GM19035 (cell line): Measurements from ENCODE around the gene CAMTA2.

ENCODE experiments used
- ATAC-seq: cut with Tn5 transposase; IDR thresholded peaks from one replicate; pipeline ENCODE4 v1.9.1; 2021; ENCODE audit not compliant: unreplicated experiment

Gene CAMTA2

DNA sequence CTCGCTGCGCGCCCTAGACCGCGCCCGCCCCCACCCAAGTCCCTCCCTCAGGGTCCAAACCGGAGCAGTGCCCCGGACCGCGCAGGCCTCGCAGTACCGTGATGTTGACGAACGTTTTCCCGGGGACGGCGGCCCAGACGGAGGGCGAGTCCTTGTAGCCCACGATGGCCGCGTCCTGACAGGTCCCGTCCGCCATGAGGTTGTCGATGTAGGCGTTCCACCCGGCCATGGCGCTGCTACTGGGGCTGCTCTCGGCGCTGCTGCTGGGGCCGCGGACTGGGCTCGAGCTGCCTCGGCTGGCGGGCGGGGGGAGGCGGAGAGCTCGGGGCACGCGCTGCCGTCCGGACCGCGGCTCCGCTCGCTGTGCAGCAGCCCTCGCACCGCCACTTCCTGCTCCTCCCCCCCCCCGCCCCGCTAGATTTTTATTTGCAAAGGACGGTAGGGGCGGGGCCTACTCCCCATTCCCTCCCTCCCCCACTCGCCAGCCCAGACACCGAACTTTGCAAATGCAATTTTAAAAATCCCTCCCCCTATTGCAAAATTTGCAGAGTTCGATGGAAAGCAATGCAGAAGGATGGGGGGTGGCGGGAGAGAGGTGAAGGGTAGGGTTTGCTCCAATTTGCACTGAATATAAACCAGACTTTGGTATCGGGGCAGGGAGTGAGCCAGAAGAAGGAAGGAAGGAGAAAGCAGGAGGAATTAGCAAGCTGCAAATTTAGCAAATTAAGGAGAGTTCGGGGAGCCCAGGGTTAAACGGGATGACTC is 39.1 kb downstream of the CAMTA2 start, which contains the start of gene PFN1:
Gene PFN1, minus strand, starts transcription at position 365 of the 765 bp plus-strand sequence. Its CDS starts 136 bp downstream, at position 229.
- ATAC-seq = no peak

DNA sequence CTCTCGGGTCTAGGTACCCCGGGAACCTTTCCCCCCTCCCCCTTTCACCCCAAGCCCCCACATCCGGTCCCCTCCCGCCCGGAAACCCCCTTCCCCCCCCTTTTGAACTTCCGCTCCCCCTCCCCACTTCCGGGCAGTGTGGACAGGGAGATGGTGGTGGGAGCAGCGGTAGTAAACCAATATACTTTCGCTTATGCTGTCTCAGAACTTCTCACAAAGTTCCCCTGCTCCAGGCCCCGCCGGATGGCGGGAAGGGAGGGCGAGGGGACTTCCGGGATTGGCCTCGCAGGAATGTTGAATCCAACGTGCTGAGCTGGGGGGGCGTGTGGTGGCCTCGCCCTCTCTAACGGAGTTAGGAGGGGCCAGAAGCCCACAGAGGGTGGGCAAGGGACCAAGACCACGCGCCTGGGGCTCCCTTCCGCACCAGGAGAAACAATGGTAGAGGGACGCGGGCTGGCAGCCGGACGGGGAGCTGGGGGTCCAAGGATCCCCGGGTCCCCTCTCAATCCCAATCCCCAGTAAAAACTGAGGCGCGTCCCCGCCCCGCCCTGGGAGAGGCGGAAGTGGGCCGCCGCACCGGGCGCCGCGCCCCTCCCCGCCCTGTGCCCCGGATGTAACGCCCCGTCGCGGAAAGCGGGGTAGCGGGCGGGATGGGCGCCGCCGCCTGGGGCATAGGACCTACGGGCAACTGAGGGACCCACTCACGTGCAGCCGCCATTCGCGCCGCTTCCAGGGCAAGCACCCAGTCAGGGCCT is 39.9 kb downstream of the CAMTA2 start:
- ATAC-seq = no peak

DNA sequence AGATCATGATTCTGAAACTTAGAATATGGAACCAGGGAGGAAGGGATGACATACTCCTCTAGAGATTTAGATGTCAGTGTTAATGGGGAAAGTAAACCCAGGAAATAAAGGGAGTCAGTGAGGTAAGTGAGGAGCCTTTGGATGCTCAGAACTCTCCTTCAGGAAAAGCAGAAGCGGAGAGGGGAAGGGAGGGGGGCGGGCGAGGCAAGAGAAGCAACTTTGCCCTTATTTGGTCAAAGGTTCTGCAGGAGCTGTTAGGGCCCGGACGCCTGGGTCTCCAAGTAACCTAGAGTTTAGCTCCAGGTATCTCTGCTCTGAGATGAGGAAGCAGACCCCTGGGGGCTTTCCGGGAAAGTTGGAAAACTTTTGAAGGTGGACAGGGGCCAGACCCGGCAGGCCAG is 40.5 kb downstream of the CAMTA2 start:
- ATAC-seq = no peak

DNA sequence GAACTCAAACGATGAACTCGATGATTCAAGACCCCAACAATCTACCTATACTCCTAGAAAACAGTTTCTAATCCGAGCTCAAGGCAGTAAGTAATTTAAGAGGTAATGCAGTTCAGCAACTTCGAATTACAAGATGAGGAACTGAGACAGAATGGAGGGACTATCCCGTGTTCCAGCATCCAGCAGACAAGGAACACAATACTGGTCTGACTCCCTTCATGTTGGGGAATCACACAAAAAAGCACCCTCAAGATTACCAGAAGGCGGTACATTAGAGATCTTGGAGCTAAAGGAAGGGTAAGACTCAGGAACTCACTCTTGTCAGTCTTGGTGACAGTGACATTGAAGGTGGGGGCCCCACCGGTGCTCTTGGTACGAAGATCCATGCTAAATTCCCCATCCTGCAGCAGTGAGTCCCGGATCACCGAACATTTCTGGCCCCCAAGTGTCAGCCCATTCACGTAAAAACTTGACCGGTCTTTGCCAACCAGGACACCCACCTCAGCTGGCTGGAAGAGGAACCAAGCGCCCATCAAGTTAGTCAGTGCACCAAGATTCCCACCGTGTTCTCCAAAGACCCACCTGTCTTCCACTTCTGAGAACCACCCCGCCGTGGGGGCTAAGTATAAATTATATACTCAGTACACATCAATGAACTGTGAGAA is 41.0 kb downstream of the CAMTA2 start:
- ATAC-seq = no peak

DNA sequence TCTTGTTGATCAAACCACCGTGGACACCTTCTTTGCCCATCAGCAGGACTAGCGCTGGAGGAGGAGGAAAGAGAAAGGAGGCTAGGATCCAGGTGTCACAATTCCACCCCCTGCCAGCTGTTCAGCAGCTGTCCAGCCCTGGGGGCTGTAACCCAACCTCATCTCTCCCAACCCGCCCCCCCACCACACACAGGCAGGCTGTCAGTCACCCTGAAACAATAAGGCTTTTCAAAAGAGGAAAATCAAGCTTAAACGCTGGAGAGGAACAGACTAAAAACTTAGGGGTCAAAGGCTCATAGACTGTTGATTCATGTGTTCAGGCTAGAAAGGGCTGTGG is 41.6 kb downstream of the CAMTA2 start:
- ATAC-seq = no peak

DNA sequence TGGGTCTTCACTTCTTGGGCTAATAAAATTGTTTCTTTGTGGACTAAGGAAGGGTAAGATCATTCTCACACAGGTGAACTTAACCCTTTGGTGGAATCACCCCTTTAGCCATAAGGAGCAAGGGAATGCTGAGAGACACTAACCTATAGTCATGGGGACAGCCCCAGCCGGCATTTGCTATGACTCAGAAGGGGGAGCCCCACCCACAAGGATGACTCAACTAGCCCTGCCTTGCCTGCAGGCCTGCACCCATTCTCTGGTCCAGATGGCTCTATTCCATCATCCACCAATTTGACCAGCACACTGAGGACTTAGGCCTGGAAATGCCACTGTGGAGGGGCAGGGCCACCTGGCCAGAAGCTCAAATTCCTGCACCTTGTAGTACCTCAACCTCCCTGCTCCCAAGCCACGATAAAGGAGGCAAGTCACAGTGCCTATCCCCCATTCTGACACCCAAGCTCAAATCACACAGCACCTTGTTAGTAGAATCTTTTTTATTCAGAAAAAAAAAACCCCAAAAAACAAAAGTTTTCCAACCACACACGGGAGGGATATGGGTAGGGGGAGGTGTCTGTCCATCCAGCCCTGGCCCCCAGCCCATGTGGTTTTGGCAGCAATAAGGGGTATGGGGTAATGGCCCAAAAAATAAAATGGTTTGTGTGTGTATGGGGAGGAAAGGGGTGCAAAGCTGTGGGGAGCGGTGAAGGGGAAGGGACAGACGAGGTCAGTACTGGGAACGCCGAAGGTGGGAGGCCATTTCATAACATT is 42.1 kb downstream of the CAMTA2 start:
- no peak for ATAC-seq

DNA sequence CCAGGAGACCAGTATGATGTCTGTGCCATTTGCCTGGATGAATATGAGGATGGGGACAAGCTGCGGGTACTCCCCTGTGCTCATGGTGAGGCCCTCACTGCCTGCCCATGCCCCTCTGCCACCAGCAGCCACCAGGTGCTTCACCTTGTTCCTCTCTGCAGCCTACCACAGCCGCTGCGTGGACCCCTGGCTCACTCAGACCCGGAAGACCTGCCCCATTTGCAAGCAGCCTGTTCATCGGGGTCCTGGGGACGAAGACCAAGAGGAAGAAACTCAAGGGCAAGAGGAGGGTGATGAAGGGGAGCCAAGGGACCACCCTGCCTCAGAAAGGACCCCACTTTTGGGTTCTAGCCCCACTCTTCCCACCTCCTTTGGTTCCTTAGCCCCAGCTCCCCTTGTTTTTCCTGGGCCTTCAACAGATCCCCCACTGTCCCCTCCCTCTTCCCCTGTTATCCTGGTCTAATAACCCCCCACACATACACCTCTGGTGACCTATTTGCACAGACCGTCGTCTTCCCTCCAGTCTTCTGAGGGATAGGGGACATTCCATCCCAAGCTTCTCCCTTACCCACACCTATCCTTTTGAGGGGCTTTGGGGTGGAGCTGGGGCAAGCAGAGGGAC is 42.8 kb downstream of the CAMTA2 start:
- no peak for ATAC-seq

DNA sequence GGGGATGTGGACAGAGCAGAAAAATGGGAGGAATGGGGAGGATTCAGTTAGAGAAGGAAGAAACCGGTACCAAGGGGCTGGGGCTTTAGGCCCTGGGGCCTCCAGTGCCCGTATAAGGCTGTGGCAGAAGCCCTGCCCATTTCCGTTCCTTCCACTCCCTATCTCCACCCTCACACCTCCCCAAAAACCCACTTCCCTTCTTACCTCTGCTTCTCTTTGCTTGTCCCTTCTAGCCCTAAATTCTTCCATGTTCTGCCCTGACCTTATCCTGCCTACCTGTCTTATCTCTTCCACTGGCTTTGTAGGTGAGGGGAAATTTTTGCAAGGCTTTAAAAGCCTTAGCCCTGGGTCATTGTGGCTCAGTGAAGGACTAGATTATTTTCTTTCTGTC is 43.3 kb downstream of the CAMTA2 start:
- no peak for ATAC-seq

DNA sequence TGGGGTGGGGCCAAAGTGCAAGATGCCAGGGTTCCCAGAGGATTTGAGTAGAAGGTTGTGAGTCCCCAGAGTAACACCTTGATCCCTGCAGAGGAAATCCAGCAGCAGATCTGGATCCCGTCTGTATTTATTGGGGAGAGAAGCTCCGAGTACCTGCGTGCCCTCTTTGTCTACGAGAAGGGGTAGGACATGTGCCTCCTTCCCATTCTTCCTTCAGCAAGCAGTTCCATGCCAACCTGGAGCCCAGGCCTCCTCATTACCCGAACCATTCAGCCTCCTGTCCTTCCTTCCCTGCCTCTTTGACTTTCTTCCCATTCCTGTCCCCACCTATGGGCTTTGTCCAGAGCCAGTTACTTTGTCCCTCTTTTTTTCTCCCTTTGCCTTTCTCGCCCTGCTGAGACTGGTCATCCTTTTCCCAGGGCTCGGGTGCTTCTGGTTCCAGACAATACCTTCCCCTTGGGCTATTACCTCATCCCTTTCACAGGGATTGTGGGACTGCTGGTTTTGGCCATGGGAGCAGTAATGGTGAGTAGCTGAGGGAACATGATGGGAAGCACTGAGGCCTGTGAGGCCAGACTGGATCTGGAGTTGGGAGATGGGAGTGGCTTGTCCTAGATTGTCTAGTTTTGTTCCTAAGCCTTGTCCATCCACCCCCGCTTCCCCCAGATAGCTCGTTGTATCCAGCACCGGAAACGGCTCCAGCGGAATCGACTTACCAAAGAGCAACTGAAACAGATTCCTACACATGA is 44.5 kb downstream of the CAMTA2 start:
- ATAC-seq = no peak

DNA sequence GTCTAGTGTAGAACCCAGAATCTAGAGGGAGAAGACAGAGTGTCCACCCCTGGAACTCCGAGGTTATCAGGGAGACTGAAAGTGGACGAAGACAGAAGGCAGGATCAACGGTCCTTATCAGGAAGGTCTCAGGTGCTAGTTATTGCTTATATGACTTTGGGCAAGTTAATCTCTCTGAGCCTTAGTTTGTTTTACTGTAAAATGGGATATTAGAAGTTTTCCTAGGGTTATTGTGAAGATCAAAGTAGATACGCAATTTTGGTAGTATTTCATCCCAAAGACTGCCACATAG is 46.2 kb downstream of the CAMTA2 start:
- ATAC-seq = no peak

DNA sequence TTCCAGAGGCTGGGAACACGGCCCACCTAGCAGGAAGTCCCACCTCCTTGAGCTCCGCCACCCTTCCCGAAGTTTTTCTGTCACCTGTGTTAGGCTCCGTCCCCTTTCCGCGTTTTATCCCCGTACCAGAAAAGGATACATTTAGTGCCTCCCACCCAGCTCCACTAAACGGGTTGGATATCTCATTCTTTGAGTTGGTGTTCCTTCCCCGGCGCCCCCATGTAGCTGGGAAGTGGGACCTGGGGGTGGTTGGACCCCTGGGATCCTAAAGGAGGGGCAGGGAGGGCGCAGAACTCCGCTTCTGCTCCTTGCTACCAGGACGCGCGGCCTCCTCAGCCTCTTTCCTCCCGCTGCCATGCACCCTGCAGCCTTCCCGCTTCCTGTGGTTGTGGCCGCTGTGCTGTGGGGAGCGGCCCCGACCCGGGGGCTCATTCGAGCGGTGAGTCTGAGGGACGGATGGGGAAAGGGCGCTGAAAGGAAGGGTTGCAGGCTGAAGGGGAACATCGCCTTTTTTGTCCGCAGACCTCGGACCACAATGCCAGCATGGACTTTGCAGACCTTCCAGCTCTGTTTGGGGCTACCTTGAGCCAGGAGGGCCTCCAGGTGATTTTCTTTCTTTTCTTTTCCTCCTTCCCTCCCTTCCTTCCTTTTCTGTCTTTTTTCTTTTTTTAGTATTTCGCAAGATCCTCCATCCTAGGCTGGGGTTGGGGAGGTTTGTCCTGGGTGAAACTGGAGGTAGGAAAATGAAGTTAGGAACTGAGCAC is 46.7 kb downstream of the CAMTA2 start:
- no peak for ATAC-seq

DNA sequence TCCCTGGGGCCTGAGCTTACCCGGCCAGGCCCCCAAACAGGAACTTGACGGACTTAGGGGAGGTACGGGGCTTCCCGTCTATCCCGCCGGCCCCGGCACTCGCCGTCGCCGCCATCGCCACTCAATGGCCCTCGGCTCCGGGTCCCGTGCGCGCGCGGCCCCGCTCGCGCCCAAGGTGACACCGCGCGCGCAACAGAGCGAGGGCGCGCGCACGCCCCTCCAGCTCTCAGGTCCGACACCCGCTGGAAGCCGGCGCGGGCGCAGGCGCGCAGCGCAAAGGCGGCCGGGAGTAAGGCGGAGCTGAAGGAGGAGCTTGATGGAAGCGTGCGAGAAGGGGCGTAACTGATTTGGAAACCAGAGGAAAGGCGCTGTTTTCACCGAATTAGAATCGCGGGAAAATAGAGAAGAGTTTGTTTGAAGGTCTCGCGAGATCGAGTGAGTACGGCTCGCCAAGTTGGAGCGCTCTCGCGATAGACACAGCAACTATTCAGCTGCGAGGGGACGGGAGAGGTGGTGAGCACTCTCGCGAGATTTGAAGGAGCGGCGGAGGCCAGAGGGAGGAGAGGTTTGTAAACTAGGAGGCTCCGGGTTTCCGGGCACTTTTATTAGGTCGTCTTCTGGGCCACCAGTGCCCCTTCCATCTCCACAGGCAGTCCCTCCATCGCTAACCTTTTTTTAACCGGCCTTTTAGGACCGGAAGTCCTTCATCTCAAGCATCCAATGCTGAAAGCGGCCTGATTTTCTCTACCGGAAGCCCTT is 47.5 kb downstream of the CAMTA2 start, which contains the start of the genes RNF167 and SLC25A11:
Gene RNF167, plus strand, starts transcription at position 473 of the 759 bp plus-strand sequence. CDS start 642 bp downstream, outside the sequence.
Gene SLC25A11, minus strand, starts transcription at position 251 of the 759 bp plus-strand sequence. Its CDS starts 136 bp downstream, at position 115.
- peak; percentile 81 for ATAC-seq

DNA sequence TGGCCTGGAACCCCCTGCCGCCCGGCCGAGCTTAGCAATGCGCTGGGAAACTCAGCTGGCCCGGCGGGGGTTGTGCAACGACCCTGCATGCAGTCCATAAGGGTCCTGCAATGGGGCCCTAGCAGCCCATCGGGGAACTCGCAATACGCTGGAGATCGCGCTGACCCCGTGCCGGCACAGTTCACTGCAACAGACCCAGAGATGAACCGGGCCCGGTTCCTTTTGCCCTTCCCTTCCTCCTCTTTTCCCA is 48.0 kb downstream of the CAMTA2 start:
- no peak for ATAC-seq

DNA sequence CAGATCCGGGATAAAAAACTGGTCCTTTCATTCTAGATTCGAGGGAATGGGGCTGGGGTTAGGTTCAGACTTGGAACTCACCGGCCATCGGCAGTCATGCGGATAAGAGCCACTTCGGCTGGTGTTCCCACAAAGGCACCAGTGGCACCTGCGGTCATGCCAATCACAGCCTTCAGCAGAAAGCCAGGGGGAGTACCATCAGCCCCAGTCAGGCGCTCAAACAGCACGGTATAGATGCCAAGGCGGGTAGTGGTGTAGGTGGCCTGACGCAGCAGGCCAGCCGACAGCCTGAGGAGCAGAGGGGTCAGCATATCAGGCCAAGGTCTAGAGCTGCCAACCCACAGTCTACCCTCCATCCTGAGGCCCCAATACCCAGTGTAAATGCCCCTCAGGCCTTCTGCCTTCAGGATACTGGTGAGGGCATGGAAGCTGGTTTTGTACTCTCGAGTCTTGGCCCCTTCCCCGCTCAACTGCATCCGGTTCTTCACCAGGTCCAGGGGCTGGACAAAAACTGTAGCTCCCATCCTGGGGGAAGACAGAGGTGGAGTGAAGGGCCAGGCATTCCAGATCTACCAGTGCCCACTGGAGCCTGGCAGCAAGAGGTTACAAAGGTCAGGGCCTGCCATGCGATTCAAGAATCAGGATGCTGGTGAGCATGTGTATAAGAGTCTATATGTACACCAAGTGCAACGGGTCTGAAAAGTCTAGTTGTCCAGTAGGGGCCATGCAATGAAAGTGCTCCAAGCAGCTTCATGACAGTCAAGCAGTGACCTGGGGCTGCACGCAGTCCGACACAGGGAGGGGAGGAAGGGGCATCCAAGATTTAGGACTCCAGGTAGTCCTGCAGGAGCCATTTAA is 48.6 kb downstream of the CAMTA2 start:
- no peak for ATAC-seq

DNA sequence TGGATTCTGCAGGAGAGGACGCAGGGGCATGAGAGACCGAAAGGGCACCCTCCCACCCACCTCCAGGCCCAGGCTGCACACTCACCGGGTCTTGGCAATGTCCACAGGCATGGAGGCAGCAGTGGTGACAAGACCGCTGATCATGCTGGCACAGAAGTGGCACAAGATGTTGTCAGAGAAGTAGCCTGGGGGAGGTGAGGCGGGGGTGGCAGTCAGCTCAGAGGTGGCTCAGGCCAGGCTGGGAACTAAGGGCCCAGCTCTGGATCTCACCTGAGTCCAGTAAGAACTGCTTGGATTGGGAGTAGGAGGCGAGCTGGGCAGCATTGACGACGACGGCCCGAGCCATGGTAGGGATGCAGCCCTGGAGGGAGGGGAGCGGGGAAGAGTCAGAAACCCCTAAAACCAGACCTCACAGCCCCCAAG is 49.4 kb downstream of the CAMTA2 start:
- no peak for ATAC-seq

DNA sequence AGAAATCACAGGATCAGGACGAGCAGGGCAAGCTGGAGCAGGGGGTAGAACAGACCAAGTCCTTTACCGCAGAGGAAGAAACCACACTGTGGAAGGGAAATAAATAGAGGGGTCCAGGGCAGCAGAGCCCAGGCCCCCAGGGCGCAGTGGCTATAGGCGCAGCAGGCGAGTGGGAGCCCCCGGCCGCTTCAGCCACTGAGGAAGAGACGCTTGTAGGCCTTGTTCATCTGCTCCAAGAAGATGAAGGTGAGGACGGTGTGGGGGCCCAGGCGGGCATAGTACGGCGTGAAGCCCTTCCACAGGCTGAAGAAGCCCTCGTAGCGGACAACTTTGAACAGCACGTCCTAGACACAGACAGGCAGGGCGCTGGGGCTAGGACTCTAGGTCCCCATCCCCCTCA is 49.9 kb downstream of the CAMTA2 start:
- ATAC-seq = no peak

DNA sequence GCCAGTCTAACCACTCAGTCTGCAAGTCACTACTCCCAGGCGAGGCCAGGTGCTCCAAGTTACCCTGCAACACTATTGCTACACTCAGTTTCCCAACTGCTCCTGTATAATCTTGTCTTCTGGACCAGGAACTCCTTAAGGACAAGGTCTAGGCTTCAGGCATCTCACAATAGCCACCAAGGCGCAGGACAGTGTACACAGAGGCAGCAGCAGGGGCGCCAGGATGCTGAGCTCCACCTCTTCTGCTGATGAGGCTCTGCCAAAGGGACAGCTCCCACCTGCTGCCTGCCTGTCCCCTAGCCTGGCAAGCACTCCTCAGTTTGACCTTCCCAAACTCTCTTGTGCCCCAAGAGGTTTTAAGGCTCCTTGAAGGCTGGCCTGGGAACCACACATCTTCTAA is 51.0 kb downstream of the CAMTA2 start:
- no peak for ATAC-seq

DNA sequence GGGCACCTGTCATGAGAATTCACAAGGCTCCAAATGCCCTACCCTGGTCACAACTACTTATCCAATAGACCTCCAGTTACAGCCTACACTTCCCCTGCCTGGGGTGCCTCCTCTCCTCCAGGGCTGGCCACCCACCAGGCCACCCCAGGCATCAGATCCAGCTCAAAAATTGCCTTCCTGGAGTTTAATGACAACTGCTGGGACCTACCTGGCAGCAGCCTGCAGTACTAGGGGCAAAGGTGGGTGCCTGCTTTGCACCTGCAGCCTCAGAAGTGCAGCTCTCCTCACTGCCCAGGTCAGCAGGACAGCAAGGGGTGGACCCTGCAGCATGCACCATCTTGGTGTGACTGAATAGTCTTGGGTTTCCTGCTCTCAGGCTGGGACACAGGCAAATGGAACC is 51.8 kb downstream of the CAMTA2 start:
- ATAC-seq = no peak
